K562 (cell line): ENCODE measurements around the gene HSPB7. TPM values are rescaled to one million over a fixed set of nuclear protein-coding genes. Genes with fewer than 3 reads are reported as not detected.

ENCODE experiments used
- ADNP ChIP-seq: fragments of 200-800 bp; sonication (Bioruptor generic); IDR thresholded peaks from 2 replicates; pipeline ENCODE4 v1.6.1; 2016; ENCODE audit warnings: missing genetic modification characterization, missing compliant biosample characterization
- ATF3 ChIP-seq, 2 experiments: fragments of 450-650 bp in 1 of 2; sonication (generic) in 1 of 2; formaldehyde crosslinking in 1 of 2; IDR thresholded peaks in 1 of 2; conservative IDR thresholded peaks in 1 of 2; 2 replicates each; pipeline versions ENCODE4 v1.6.1 to v1.8.1; 2016 to 2023; ENCODE audit warnings: mild to moderate bottlenecking in 2 of 2, moderate library complexity in 2 of 2, inconsistent platforms in 1 of 2, missing genetic modification reagents in 1 of 2
- BRD9 ChIP-seq: fragments of 450-650 bp; IDR thresholded peaks from 2 replicates; pipeline ENCODE4 v1.6.1; 2018; ENCODE audit warnings: low read depth; ENCODE audit not compliant: partially characterized antibody
- C11orf30 ChIP-seq: fragments of 450-650 bp; IDR thresholded peaks from 2 replicates; pipeline ENCODE4 v1.6.1; 2016; ENCODE audit warnings: low read depth, mild to moderate bottlenecking
- CBX1 ChIP-seq: sonication (generic); IDR thresholded peaks from 2 replicates; pipeline ENCODE4 v1.6.1; 2016; ENCODE audit warnings: antibody characterized with exemption, low read depth, mild to moderate bottlenecking
- DACH1 ChIP-seq: fragments of 450-650 bp; IDR thresholded peaks from 2 replicates; pipeline ENCODE4 v1.6.1; 2018; ENCODE audit not compliant: partially characterized antibody
- GTF2A2 ChIP-seq: IDR thresholded peaks from 2 replicates; pipeline ENCODE4 v1.6.1; 2016; ENCODE audit warnings: mild to moderate bottlenecking, missing genetic modification characterization, missing compliant biosample characterization
- GTF2E2 ChIP-seq: fragments of 200-800 bp; sonication (Bioruptor generic); IDR thresholded peaks from 2 replicates; pipeline ENCODE4 v1.6.1; 2016; ENCODE audit warnings: missing genetic modification characterization, missing compliant biosample characterization
- KAT2B ChIP-seq: IDR thresholded peaks from one replicate; pipeline ENCODE4 v1.6.1; 2012; ENCODE audit warnings: low read depth, mild to moderate bottlenecking, control low read depth, inconsistent platforms, low read length, moderate library complexity
- MED1 ChIP-seq: sonication (generic); formaldehyde crosslinking; IDR thresholded peaks from 2 replicates; pipeline ENCODE4 v1.8.1; 2023; ENCODE audit warnings: missing genetic modification reagents, borderline replicate concordance
- MITF ChIP-seq: IDR thresholded peaks from 2 replicates; pipeline ENCODE4 v1.6.1; 2014; ENCODE audit warnings: antibody characterized with exemption
- RUNX1 ChIP-seq: sonication (generic); IDR thresholded peaks from 2 replicates; pipeline ENCODE4 v1.6.1; 2016; ENCODE audit warnings: antibody characterized with exemption, low read depth
- SRSF7 ChIP-seq: fragments of 200-400 bp; formaldehyde crosslinking; optimal IDR thresholded peaks from 2 replicates; pipeline ENCODE3; 2017; ENCODE audit warnings: mild to moderate bottlenecking, low read depth, low read length
- ZFP36 ChIP-seq: fragments of 150-350 bp; IDR thresholded peaks from 2 replicates; pipeline ENCODE4 v1.6.1; 2018; ENCODE audit warnings: low read length, low read depth; ENCODE audit not compliant: partially characterized antibody
- ZFP91 ChIP-seq: sonication (generic); formaldehyde crosslinking; IDR thresholded peaks from 2 replicates; pipeline ENCODE4 v1.8.0; 2022; ENCODE audit warnings: mild to moderate bottlenecking, missing genetic modification reagents
- ZNF277 ChIP-seq: fragments of 250-450 bp; sonication (Bioruptor Pico); IDR thresholded peaks from 2 replicates; pipeline ENCODE4 v1.8.0; 2022; ENCODE audit warnings: inconsistent platforms, mild to moderate bottlenecking, moderate library complexity, borderline replicate concordance
- ZNF639 ChIP-seq, 2 experiments: fragments of 200-800 bp in 1 of 2; sonication (Bioruptor generic) in 1 of 2; sonication (generic) in 1 of 2; formaldehyde crosslinking in 1 of 2; IDR thresholded peaks in 1 of 2; conservative IDR thresholded peaks in 1 of 2; 2 replicates each; pipeline versions ENCODE4 v1.5.0 to v1.6.1; 2016 to 2020; ENCODE audit warnings: missing compliant biosample characterization in 1 of 2, missing genetic modification characterization in 1 of 2, missing genetic modification reagents in 1 of 2
- ZNF699 ChIP-seq: fragments of 250-450 bp; sonication (Bioruptor Pico); IDR thresholded peaks from 2 replicates; pipeline ENCODE4 v1.8.0; 2021; ENCODE audit warnings: mild to moderate bottlenecking, moderate library complexity; ENCODE audit not compliant: insufficient replicate concordance
- polyA plus RNA-seq, 8 experiments: library from polyadenylated mRNA; depleted of rRNA in 4 of 8; stranded (reverse) in 5 of 8; unstranded in 3 of 8; fragments of >200 nt; fragmentation: Nextera tagmentation in 2 of 8; fragmentation: Illumina TruSeq in 1 of 8; extraction: Ambion mirVana in 2 of 8; extraction: Trizol in 1 of 8; gene quantifications; 2 replicates each; pipeline versions ENCODE4 v1.2.1 to v1.2.3, GENCODE V29; 2011 to 2014; ENCODE audit warnings: inconsistent platforms in 1 of 8, missing spikeins in 1 of 8
- total RNA-seq, 7 experiments: library from RNA; depleted of rRNA in 6 of 7; stranded (reverse); fragments of >200 nt in 6 of 7; fragmentation: Illumina TruSeq in 2 of 7; extraction: Trizol in 2 of 7; gene quantifications; 2 replicates each; pipeline versions ENCODE4 v1.2.1 to v1.2.3, GENCODE V29; 2011 to 2021; ENCODE audit warnings: low replicate concordance in 1 of 7

The HSPB7 gene
- total and polyA plus RNA-seq, 9 of the 15 experiments (the other 6 are each of a cell fraction or from before 2014, with no cell fraction given): 0.05 to 0.19 (median 0.07) TPM; not detected in 6

GRCh38 chr1:16013220-16013907 is 4.5 kb downstream of the HSPB7 start (continued):
- TF ChIP-seq RUNX1 (0 out of 2 replicates have a peak, but pooled peaks have one; percentile 1), ZFP91 (CRISPR knock-in tag) (no peak), ZNF699 (CRISPR knock-in tag) (no peak), SRSF7 (no peak), GTF2A2 (no peak), ATF3 (IDR thresholded peaks at IDR 0.05) (peak; percentile 97), ATF3 (CRISPR knock-in tag; conservative IDR thresholded peaks at IDR 0.05) (peak; percentile 95), ADNP (peak; percentile 89), MED1 (no peak), BRD9 (peak; percentile 100), KAT2B (peak; percentile 16), MITF (no peak), ZFP36 (peak; percentile 96), ZNF639 (CRISPR knock-in tag; conservative IDR thresholded peaks at IDR 0.05 in 1 of 2, IDR thresholded peaks at IDR 0.05 in 1 of 2) (no peak), C11orf30 (no peak), CBX1 (0 out of 2 replicates have a peak, but pooled peaks have one; percentile 52), DACH1 (peak; percentile 78), ZNF277 (no peak), GTF2E2 (tag) (0 out of 2 replicates have a peak, but pooled peaks have one; percentile 8)
